K562 (cell line): ENCODE data around the gene HMGA1. TPM values are rescaled to one million over a fixed set of nuclear protein-coding genes. Genes with fewer than 3 reads are reported as not detected.

Experiments used
- CREBBP ChIP-seq: IDR thresholded peaks from one replicate; pipeline ENCODE4 v1.6.1; 2012; ENCODE audit warnings: low read depth, mild to moderate bottlenecking, control low read depth, inconsistent platforms, low read length
- CXXC5 ChIP-seq: fragments of 250-450 bp; sonication (Bioruptor Pico); IDR thresholded peaks from 2 replicates; pipeline ENCODE4 v1.8.0; 2022; ENCODE audit warnings: inconsistent platforms, mild to moderate bottlenecking, moderate library complexity
- DPF2 ChIP-seq: fragments of 450-650 bp; IDR thresholded peaks from 2 replicates; pipeline ENCODE4 v1.6.1; 2016
- ELK3 ChIP-seq: fragments of 450-650 bp; formaldehyde crosslinking; IDR thresholded peaks from 2 replicates; pipeline ENCODE4 v1.4.0; 2020; ENCODE audit warnings: mild to moderate bottlenecking
- IRF1 ChIP-seq: sonication (generic); formaldehyde crosslinking; IDR thresholded peaks from 2 replicates; pipeline ENCODE4 v1.8.0; 2022; ENCODE audit warnings: missing genetic modification reagents, mild to moderate bottlenecking, borderline replicate concordance
- TFAM ChIP-seq: fragments of 250-450 bp; sonication (Bioruptor Pico); conservative IDR thresholded peaks from 2 replicates; pipeline ENCODE4 v1.5.0; 2021; ENCODE audit warnings: mild to moderate bottlenecking, moderate library complexity
- ZNF224 ChIP-seq: sonication (generic); formaldehyde crosslinking; IDR thresholded peaks from 2 replicates; pipeline ENCODE4 v1.8.0; 2022; ENCODE audit warnings: mild to moderate bottlenecking, missing genetic modification reagents
- ZNF316 ChIP-seq: fragments of 450-650 bp; IDR thresholded peaks from 2 replicates; pipeline ENCODE4 v1.6.1; 2016
- ZNF407 ChIP-seq: fragments of 450-650 bp; IDR thresholded peaks from 2 replicates; pipeline ENCODE4 v1.6.1; 2016; ENCODE audit warnings: low read depth
- ZNF551 ChIP-seq: fragments of 250-450 bp; sonication (Bioruptor Pico); IDR thresholded peaks from 2 replicates; pipeline ENCODE4 v1.5.0; 2021; ENCODE audit warnings: mild to moderate bottlenecking, moderate library complexity
- ZNF609 ChIP-seq: sonication (generic); formaldehyde crosslinking; IDR thresholded peaks from 2 replicates; pipeline ENCODE4 v1.8.1; 2023; ENCODE audit warnings: missing genetic modification reagents, mild to moderate bottlenecking, borderline replicate concordance
- ZNF76 ChIP-seq: fragments of 250-450 bp; sonication (Bioruptor Pico); IDR thresholded peaks from 2 replicates; pipeline ENCODE4 v1.4.0; 2020; ENCODE audit warnings: mild to moderate bottlenecking, moderate library complexity, borderline replicate concordance
- polyA plus RNA-seq, 8 experiments: library from polyadenylated mRNA; depleted of rRNA in 4 of 8; stranded (reverse) in 5 of 8; unstranded in 3 of 8; fragments of >200 nt; fragmentation: Nextera tagmentation in 2 of 8; fragmentation: Illumina TruSeq in 1 of 8; extraction: Ambion mirVana in 2 of 8; extraction: Trizol in 1 of 8; gene quantifications; 2 replicates each; pipeline versions ENCODE4 v1.2.1 to v1.2.3, GENCODE V29; 2011 to 2014; ENCODE audit warnings: inconsistent platforms in 1 of 8, missing spikeins in 1 of 8
- total RNA-seq, 7 experiments: library from RNA; depleted of rRNA in 6 of 7; stranded (reverse); fragments of >200 nt in 6 of 7; fragmentation: Illumina TruSeq in 2 of 7; extraction: Trizol in 2 of 7; gene quantifications; 2 replicates each; pipeline versions ENCODE4 v1.2.1 to v1.2.3, GENCODE V29; 2011 to 2021; ENCODE audit warnings: low replicate concordance in 1 of 7

HMGA1 gene
- total and polyA plus RNA-seq, 9 of the 15 experiments (the other 6 are each of a cell fraction or from before 2014, with no cell fraction given) = 27.8 to 1,947 (median 594) TPM

GRCh38 chr6:34236443-34237315 lies at the start of gene HMGA1 (continued):
- TF ChIP-seq ZNF609 (CRISPR knock-in tag) = peak; percentile 50; the same call in 1 of the 2 replicates
- no peak for TF ChIP-seq ELK3 (CRISPR knock-in tag)
- no peak for TF ChIP-seq ZNF316
- TF ChIP-seq CXXC5 (CRISPR knock-in tag) = peak; percentile 90
- TF ChIP-seq ZNF224 (CRISPR knock-in tag) = no peak
- peak; percentile 29; the same call in 1 of the 2 replicates for TF ChIP-seq ZNF407
- peak; percentile 49; the same call in 1 of the 2 replicates for TF ChIP-seq DPF2
- no peak for TF ChIP-seq TFAM
- TF ChIP-seq IRF1 (CRISPR knock-in tag) = 0 out of 2 replicates have a peak, but pooled peaks have one; percentile 43
- no peak; the same call in 1 of the 2 replicates for TF ChIP-seq ZNF551 (CRISPR knock-in tag)
- TF ChIP-seq ZNF76 = no peak
- TF ChIP-seq CREBBP = no peak
